Measurements from ENCODE around the gene BCAS3.
"Not testable (repeated sequence)": the region's sequence is repeated elsewhere in the genome, so short reads cannot be mapped to it uniquely, and the experiment has no call there.

The BCAS3 gene

DNA sequence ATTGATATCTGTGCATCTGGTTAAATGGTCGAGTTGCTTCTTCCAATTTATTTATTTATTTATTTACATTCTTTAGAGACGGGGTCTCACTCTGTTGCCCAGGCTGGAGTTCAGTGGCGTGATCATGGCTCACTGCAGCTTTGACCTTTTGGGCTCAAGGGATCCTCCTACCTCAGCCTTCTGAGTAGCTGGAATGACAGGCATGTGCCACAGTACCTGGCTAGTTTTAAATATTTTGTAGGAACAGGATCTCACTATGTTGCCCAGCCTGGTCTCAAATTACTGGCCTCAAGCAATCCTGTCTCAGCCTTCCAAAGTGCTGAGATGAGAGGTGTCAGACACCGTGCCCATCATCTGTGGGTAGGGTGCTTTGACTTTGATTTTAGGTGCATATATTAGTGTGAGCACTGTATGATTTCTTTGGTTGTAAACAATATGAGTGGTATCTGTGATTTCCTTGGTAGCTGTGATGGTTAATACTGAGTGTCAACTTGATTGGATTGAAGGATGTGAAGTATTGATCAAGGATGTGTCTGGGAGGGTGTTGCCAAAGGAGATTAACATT, 90.2 kb downstream of the BCAS3 start:
- Histone ChIP-seq H3K36me3 (ENCODE audit: control insufficient read depth, insufficient read depth, low read length) (no peaks in the 10 kb centered on the region), H3K9ac (no peak overlapping the region), H3K4me1 (no peaks in the 10 kb centered on the region), H3K9me3 (ENCODE audit: control insufficient read depth, low read length) (no peaks in the 10 kb centered on the region), H2AFZ (no peak overlapping the region), H3K4me2 (ENCODE audit: low read length) (no peak overlapping the region), H3K4me3 (ENCODE audit: low read depth, low read length) (no peak overlapping the region), H3K79me2 (peaks cover 28% of the 10 kb centered on the region), H3K27me3 (ENCODE audit: control insufficient read depth, insufficient read depth, low read length) (no peaks in the 10 kb centered on the region), H3K27ac (no peak overlapping the region)
- TF ChIP-seq, protein P1, sequence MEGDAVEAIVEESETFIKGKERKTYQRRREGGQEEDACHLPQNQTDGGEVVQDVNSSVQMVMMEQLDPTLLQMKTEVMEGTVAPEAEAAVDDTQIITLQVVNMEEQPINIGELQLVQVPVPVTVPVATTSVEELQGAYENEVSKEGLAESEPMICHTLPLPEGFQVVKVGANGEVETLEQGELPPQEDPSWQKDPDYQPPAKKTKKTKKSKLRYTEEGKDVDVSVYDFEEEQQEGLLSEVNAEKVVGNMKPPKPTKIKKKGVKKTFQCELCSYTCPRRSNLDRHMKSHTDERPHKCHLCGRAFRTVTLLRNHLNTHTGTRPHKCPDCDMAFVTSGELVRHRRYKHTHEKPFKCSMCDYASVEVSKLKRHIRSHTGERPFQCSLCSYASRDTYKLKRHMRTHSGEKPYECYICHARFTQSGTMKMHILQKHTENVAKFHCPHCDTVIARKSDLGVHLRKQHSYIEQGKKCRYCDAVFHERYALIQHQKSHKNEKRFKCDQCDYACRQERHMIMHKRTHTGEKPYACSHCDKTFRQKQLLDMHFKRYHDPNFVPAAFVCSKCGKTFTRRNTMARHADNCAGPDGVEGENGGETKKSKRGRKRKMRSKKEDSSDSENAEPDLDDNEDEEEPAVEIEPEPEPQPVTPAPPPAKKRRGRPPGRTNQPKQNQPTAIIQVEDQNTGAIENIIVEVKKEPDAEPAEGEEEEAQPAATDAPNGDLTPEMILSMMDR (IDR thresholded peaks at IDR 0.05) = no peak

DNA sequence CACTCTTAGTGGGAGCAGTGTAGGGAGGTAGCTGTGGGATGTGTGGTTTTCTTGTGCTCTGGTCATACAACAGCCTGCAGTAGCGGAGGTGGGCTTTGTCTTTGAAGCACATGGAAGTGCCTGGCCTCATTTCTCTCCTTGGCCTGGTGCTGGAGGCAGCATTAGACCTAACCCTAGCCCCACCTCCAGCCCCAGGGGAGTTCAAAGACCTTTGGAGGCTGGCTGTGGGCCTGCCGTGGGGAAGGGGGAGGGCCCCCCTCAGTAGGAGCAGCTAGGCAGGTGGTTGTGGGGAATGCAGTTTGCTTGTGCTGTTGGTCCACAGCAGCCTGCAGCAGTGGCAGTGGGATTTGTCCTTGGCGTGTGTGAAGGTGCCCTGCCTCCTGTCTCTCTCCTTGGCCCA, 91.7 kb downstream of the BCAS3 start:
- no peaks in the 10 kb centered on the region for H3K9me3 ChIP-seq (ENCODE audit: control insufficient read depth, low read length)
- H2AFZ ChIP-seq = no peak overlapping the region
- H3K4me3 ChIP-seq (ENCODE audit: low read depth, low read length) = no peak overlapping the region
- no peaks in the 10 kb centered on the region for H3K27me3 ChIP-seq (ENCODE audit: control insufficient read depth, insufficient read depth, low read length)
- no peak overlapping the region for H3K9ac ChIP-seq
- H3K79me2 ChIP-seq = peaks cover 27% of the 10 kb centered on the region
- H3K36me3 ChIP-seq (ENCODE audit: control insufficient read depth, insufficient read depth, low read length) = no peaks in the 10 kb centered on the region
- no peak overlapping the region for H3K4me2 ChIP-seq (ENCODE audit: low read length)
- TF ChIP-seq, protein P1 (IDR thresholded peaks at IDR 0.05) = no peak
- no peak overlapping the region for H3K27ac ChIP-seq
- no peaks in the 10 kb centered on the region for H3K4me1 ChIP-seq

DNA sequence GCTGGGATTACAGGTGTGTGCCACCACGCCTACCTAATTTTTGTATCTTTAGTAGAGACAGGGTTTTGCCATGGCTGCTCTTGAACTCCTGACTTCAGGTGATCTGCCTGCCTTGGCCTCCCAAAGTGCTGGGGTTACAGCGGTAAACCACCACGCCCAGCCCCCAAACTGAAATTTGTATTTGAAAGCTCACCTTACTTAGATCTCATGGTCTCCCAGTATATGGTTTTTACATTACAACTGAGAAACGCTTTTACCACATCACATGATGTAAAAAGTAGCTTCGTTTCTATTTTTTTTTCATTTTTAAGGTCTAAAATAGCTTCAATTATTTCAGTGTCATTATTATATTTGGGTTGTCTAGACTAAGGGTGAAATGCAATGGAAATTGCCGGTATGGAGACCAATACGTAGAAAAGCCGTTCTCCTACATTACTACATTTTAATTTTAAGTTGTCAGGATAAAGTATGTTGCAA, 93.3 kb downstream of the BCAS3 start:
- Histone ChIP-seq H3K36me3 (ENCODE audit: control insufficient read depth, insufficient read depth, low read length) (no peaks in the 10 kb centered on the region), H3K4me1 (no peaks in the 10 kb centered on the region), H3K4me2 (ENCODE audit: low read length) (no peak overlapping the region), H3K27me3 (ENCODE audit: control insufficient read depth, insufficient read depth, low read length) (no peaks in the 10 kb centered on the region), H3K27ac (no peak overlapping the region), H3K79me2 (peaks cover 15% of the 10 kb centered on the region), H3K9me3 (ENCODE audit: control insufficient read depth, low read length) (no peaks in the 10 kb centered on the region), H3K9ac (no peak overlapping the region), H3K4me3 (ENCODE audit: low read depth, low read length) (no peak overlapping the region), H2AFZ (no peak overlapping the region)
- TF ChIP-seq, protein P1 (IDR thresholded peaks at IDR 0.05) = no peak

DNA sequence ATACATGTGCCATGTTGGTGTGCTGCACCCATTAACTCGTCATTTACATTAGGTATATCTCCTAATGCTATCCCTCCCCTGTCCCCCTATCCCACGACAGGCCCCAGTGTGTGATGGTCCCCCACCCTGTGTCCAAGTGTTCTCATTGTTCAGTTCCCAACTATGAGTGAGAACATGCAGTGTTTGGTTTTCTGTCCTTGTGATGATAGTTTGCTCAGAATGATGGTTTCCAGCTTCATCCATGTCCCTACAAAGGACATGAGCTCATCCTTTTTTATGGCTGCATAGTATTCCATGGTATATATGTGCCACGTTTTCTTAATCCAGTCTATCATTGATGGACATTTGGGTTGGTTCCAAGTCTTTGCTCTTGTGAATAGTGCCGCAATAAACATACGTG, 94.0 kb downstream of the BCAS3 start:
- H3K36me3 ChIP-seq (ENCODE audit: control insufficient read depth, insufficient read depth, low read length); H3K27ac ChIP-seq; H3K9me3 ChIP-seq (ENCODE audit: control insufficient read depth, low read length); H3K4me3 ChIP-seq (ENCODE audit: low read depth, low read length); H3K4me1 ChIP-seq; H3K9ac ChIP-seq; H3K27me3 ChIP-seq (ENCODE audit: control insufficient read depth, insufficient read depth, low read length); H2AFZ ChIP-seq; H3K4me2 ChIP-seq (ENCODE audit: low read length): not testable (repeated sequence)
- H3K79me2 ChIP-seq = peaks cover 11% of the 10 kb centered on the region

DNA sequence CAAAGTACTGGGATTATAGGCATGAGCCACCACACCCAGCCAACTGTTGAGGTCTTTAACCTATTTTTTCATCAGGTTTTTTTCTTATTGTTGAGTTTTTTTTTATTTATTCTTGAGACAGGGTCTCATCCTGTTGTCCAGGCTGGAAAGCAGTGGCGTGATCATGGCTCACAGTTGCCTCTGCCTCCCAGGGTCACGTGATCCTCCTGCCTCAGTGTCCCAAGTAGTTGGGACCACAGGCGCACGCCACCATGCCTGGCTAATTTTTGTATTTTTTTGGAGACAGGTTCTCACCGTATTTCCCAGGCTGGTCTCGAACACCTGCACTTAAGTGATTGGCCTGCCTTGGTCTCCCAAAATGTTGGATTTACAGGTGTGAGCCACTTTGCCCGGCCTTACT, 95.9 kb downstream of the BCAS3 start:
- Histone ChIP-seq H2AFZ (no peak overlapping the region), H3K4me2 (ENCODE audit: low read length) (no peak overlapping the region), H3K4me3 (ENCODE audit: low read depth, low read length) (no peak overlapping the region), H3K9ac (no peak overlapping the region), H3K27me3 (ENCODE audit: control insufficient read depth, insufficient read depth, low read length) (no peaks in the 10 kb centered on the region), H3K36me3 (ENCODE audit: control insufficient read depth, insufficient read depth, low read length) (no peaks in the 10 kb centered on the region), H3K9me3 (ENCODE audit: control insufficient read depth, low read length) (no peaks in the 10 kb centered on the region), H3K79me2 (peaks cover 11% of the 10 kb centered on the region), H3K27ac (no peak overlapping the region), H3K4me1 (no peaks in the 10 kb centered on the region)
- TF ChIP-seq, protein P1 (IDR thresholded peaks at IDR 0.05) = no peak
